GM08714 (cell line): Measurements from ENCODE around the gene ZNF516.

ENCODE experiments used
- H3K4me3 ChIP-seq: fragments of 200-500 bp; sonication (Bioruptor generic); 2 replicates; pipeline ENCODE4 v1.5.1; 2014; ENCODE audit warnings: mild to moderate bottlenecking, low read length, inconsistent platforms
- ZNF274 ChIP-seq: IDR thresholded peaks from 2 replicates; pipeline ENCODE4 v1.6.1; 2012; ENCODE audit warnings: mild to moderate bottlenecking, low read depth, low read length

Gene ZNF516

DNA sequence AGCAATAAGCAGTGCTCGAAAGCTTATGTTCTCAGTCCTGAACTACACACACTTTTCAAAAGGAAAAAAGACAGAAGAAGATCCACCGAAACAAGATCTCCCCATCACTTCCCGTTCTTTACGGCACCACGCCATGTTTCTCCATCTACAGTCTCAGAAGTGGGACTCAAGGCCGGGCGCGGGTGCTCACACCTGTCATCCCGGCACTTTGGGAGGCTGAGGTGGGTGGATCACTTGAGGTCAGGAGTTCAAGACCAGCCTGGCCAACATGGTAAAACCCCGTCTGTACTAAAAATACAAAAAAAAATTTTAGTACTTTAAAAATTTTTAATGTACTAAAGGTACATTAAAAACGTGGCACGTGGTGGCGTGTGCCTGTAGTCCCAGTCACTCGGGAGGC is 31.2 kb downstream of the ZNF516 start:
- no peak for TF ChIP-seq ZNF274
- no peak overlapping the region for H3K4me3 ChIP-seq

GRCh38 chr18:76463358-76463757 is 31.7 kb downstream of the ZNF516 start:
- no peak overlapping the region for H3K4me3 ChIP-seq
- no peak for TF ChIP-seq ZNF274

DNA sequence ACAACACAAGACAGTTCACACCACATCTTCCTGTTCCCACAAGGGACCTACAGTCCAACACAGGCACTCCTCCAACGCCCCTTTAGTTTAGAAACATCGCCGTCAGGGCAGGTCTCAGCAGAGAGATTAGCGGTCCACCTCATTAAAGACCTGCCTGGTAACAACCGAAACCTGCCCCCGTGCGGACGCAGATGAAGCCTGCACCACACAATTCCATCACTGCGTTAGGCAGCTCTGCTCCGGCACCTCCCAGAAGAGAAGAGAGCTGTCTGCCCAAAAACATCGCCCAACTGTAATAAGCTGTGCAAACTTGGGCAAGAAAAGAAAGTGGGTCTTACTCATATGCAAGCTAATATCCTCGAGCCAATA is 32.7 kb downstream of the ZNF516 start:
- TF ChIP-seq ZNF274, result no peak
- H3K4me3 ChIP-seq, result no peak overlapping the region

GRCh38 chr18:76461692-76462325 is 33.2 kb downstream of the ZNF516 start:
- no peak overlapping the region for H3K4me3 ChIP-seq
- TF ChIP-seq ZNF274, result no peak

- H3K4me3 ChIP-seq, result no peak overlapping the region
- TF ChIP-seq ZNF274, result no peak
Measured at GRCh38 chr18:76461148-76461547, 33.9 kb downstream of the ZNF516 start.

DNA sequence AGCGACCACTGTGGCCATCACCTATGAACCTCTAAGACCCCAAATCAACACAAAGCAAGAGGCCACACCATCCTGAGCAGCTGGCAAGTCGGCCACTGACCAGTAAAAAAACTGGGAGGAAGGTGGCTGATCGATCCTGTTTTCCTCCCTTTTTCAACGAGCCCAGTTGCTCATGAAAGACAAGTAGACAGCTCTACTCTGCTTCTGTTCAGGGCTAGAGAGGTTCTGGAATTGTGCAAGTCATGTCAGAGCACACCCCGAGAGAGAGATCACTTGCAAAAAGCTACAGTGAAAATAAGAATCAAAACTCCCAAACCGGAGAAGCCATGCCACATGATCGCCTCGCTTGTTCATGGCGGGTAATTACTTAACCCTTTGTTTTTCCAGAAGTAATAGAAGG is 34.6 kb downstream of the ZNF516 start:
- no peak overlapping the region for H3K4me3 ChIP-seq
- no peak for TF ChIP-seq ZNF274

GRCh38 chr18:76459687-76460350 is 35.2 kb downstream of the ZNF516 start:
- H3K4me3 ChIP-seq, result no peak overlapping the region
- no peak for TF ChIP-seq ZNF274

DNA sequence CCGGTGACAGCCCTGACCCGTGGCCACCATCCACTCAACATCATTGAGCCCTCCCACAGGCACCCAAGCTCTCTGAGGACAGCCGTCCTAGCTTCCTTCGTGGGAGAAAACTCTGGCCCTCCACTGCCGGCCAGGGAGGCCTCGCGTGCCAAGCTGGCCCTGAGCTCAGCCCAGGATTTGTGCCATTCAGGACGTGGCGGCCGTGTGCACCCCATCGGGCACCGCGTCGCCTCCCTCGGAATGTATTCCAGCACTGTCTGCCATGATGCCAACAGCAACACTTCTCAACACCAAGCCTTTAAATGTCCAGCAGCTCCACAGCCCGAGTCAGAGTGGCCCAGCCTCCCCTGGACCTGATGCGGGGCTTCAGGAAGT is 35.7 kb downstream of the ZNF516 start:
- TF ChIP-seq ZNF274, result no peak
- H3K4me3 ChIP-seq, result no peak overlapping the region

DNA sequence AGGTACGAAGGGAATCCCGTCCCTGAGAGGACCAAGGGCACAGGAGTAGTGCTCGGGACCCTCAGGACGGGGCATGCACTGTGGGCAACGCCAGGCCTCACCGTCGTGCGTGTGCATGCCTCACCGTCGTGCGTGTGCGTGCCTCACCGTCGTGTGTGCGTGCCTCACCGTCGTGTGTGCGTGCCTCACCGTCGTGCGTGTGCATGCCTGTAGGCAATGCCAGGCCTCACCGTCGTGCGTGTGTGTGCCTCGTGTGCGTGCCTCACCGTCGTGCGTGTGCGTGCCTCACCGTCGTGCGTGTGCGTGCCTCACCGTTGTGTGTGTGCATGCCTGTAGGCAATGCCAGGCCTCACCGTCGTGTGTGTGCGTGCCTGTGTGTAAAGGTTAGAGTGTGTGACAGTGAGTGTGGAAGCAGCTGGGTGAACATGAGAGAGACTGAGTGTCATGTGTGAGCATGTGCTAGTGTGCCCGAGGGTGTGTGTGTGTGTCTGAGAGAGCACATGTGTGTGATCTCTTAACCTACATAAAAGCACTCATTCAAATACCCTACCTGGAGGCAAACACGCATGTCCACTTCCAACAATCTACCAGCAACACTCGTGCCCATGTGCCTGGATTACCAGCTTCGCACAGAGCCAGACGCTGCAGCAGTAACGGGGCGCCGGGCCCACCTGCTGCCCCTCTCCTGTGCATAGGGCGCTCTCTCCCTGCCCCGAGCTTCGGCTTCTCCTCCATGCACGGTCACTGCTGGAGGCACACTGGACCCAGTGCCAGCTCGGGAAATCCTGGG is 36.3 kb downstream of the ZNF516 start:
- no peak overlapping the region for H3K4me3 ChIP-seq
- TF ChIP-seq ZNF274, result no peak

DNA sequence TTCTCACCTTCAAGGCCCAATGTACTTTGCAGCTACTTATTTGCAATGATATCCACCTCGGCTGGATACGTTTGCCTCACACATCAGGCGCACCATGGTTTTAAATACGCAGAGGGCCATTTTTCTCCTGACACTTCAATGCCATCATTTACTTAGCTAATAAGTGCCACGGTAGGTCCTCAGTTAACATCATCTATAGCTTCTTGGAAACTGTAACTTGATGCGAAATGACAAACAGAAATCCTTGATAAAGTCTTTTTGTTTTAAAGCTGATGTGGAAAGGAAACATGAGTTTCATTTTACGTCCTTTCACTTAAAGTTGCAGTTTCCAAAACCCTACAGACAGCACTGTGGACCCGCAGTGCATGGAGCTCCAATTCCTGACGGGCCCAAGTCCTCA is 37.1 kb downstream of the ZNF516 start:
- TF ChIP-seq ZNF274, result no peak
- H3K4me3 ChIP-seq, result no peak overlapping the region

DNA sequence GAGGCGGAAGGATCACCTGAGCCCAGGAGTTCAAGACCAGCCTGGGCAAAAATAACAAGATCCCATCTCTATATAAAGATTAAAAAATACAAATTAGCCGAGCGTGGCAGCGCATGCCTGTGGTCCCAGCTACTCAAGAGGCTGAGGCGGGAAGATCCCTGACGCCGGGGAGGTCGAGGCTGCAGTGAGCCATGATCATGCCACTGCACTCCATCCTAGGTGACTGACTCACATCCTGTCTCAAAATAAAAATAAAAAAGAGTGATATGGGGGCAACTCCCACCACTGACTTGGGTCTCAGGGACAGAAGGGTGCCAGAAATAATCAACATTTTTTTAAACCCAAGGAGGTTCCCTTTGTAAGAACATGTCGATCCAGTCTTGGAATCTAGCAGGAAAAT is 37.6 kb downstream of the ZNF516 start:
- no peak overlapping the region for H3K4me3 ChIP-seq
- TF ChIP-seq ZNF274, result no peak

DNA sequence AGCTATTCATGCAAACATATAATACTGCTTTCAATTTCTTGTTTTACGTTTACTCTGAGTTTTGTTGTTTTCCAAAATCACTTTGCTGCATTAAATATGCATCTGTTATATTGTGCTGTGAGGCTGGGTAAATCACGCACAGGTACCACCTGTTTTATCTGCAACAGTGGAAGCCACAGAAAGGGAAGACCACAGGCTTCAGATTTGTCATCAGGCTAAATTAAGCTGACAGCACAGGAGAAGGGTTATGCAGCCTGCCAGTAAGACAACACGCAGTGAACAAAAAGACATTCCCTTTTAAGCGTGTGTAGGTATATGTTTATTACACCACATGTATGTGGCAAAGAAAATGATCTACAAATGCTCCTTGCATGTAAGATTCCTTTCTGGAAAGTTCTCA is 38.2 kb downstream of the ZNF516 start:
- H3K4me3 ChIP-seq, result no peak overlapping the region
- TF ChIP-seq ZNF274, result no peak

DNA sequence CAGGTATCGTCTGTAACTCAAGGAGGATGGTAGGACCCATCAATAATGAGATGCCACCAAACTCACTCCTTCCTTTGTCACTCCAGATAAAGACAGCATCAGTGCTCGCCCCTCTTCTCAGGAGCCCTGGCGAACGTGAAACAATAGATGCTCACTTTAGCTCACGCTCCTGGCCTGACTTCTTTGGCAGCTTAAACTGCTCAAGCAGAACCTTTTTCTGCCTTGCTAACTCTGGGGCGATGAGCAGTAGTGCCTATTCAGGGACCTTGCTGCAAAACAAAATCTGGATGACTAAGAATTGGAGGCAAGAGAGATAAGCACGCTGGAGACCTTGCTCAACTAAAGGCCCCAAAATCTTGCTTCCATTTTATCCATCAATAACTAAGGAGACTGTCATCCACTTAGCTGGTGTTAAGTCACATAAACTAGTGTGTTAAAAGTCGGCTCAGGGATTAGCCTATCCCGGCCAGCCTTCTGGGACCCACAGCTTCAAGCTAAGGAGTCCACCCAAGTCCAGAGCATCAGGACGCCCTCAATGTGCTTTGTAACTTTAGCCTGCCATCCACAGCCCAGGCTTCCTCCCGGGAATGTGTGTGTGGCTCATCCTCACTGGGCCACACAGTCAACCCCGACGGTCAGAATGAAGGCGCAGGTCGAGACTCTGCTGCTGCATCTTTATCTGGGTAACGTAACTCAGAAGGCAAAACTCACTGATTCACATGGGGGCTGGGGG is 38.9 kb downstream of the ZNF516 start:
- no peak overlapping the region for H3K4me3 ChIP-seq
- TF ChIP-seq ZNF274, result no peak

DNA sequence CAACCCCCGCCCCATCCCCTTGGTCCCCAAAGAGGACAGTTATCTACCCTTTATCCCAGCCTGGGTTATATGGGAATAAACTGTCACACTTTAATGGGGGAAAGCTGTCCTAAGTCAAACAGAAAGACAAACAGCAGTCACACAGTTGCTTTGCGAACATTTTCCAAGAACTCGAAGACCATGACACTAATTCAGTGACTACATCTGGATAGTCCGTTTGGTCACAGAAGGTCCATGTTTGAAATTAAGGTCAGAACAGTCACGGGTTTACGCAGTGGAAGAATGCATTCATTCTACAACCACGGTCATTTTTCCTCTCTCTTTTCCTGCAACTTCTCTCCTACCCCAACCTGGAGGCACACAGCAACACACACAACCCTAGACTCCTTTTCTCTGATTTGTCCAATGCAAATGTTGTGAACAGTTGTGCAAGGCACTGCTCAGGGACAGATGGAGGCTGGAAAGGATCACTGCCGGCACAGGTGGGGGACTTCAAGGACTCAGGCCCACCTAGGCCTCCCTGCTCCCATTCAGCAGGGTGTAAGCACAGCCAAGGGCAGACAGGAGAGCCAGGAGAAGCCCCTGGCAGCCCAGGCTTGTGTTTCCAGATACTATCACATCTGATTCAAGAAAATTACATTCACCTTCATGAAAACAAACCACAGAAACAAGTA is 39.9 kb downstream of the ZNF516 start:
- no peak for TF ChIP-seq ZNF274
- no peak overlapping the region for H3K4me3 ChIP-seq
